C4-2B (cell line): Measurements from ENCODE around the gene CEP72.

Source experiments
- CTCF ChIP-seq: fragments of 450-650 bp; conservative IDR thresholded peaks from 2 replicates; pipeline ENCODE4 v1.5.1; 2017; ENCODE audit warnings: mild to moderate bottlenecking
- ZFX ChIP-seq: fragments of 450-650 bp; IDR thresholded peaks from 2 replicates; pipeline ENCODE4 v1.6.1; 2017

- TF ChIP-seq CTCF: no peak
- TF ChIP-seq ZFX: no peak
Observed at GRCh38 chr5:658103-658502, 46.0 kb downstream of the CEP72 start.
